Endothelial cell of umbilical vein (primary cell): ENCODE data around the gene STAT5B. TPM values are rescaled to one million over a fixed set of nuclear protein-coding genes. Genes with fewer than 3 reads are reported as not detected.
A peak's percentile ranks its signal among the peaks of the same experiment; 100 is the strongest.

Experiments used
- BruUV-seq: library from RNA; stranded (reverse); fragments of 400-500 nt; replicated peaks from 2 replicates; lab custom pipeline; 2021; lab: Mats Ljungman, UMichigan
- CTCF ChIA-PET: fragments of 300-600, 350-600 bp; sonication (Branson Sonifier 250); formaldehyde crosslinking; loops from one replicate; lab custom pipeline; 2021; ENCODE audit warnings: antibody characterized with exemption, inconsistent platforms; lab: Charles Lee
- POLR2A ChIA-PET: fragments of 300-600, 350-600 bp; sonication (Branson Sonifier 250); formaldehyde crosslinking; loops from one replicate; lab custom pipeline; 2021; ENCODE audit warnings: antibody characterized with exemption, inconsistent platforms; lab: Charles Lee
- DNase-seq: peaks from one replicate; pipeline ENCODE4 v3.0.0-alpha.2; 2011; ENCODE audit warnings: low read depth, low spot score
- FAIRE-seq: peaks from 2 replicates; lab custom pipeline; 2011; peaks lifted over from hg19 to GRCh38; lab: Jason Lieb, UNC
- H2AFZ ChIP-seq: 2 replicates; pipeline ENCODE4 v1.6.0; 2012; ENCODE audit warnings: low read depth, low read length, control low read depth, inconsistent platforms
- H3K27ac ChIP-seq: 2 replicates; pipeline ENCODE4 v1.5.1; 2011; ENCODE audit warnings: low read depth, mild to moderate bottlenecking, control low read depth, low read length, moderate library complexity; ENCODE audit not compliant: insufficient read depth
- H3K27me3 ChIP-seq, 2 experiments: 2 replicates each; pipeline versions ENCODE4 v1.6.0 to v1.6.1; 2011; ENCODE audit warnings: low read length in 2 of 2, mixed read lengths in 1 of 2; ENCODE audit not compliant: control insufficient read depth in 2 of 2, insufficient read depth in 2 of 2
- H3K36me3 ChIP-seq, 2 experiments: 2 replicates in 1 of 2; 3 replicates in 1 of 2; pipeline ENCODE4 v1.5.1; 2011; ENCODE audit warnings: low read length in 2 of 2, mild to moderate bottlenecking in 1 of 2, moderate library complexity in 1 of 2; ENCODE audit not compliant: control insufficient read depth in 2 of 2, insufficient read depth in 2 of 2; ENCODE audit errors: extremely low read depth in 1 of 2
- H3K4me1 ChIP-seq: 3 replicates; pipeline ENCODE4 v1.5.1; 2011; ENCODE audit warnings: mild to moderate bottlenecking, low read length; ENCODE audit not compliant: control insufficient read depth, insufficient read depth; ENCODE audit errors: extremely low read depth
- H3K4me2 ChIP-seq: 2 replicates; pipeline ENCODE4 v1.6.1; 2011; ENCODE audit warnings: low read length, control low read depth, mixed read lengths; ENCODE audit not compliant: insufficient read depth
- H3K4me3 ChIP-seq, 3 experiments: fragments of 200-600 bp in 1 of 3; sonication (generic), shearing (Covaris generic) in 1 of 3; replicated peaks in 1 of 3; 2 replicates each; pipeline ENCODE4 v1.5.1; 2011 to 2016; ENCODE audit warnings: control low read depth in 3 of 3, low read length in 3 of 3, mild to moderate bottlenecking in 2 of 3, inconsistent platforms in 1 of 3, low read depth in 1 of 3, moderate library complexity in 1 of 3; ENCODE audit not compliant: insufficient read depth in 1 of 3
- H3K79me2 ChIP-seq: 2 replicates; pipeline ENCODE4 v1.6.0; 2012; ENCODE audit warnings: low read length, inconsistent platforms; ENCODE audit not compliant: control insufficient read depth, insufficient read depth
- H3K9ac ChIP-seq: replicated peaks from 2 replicates; pipeline ENCODE3; 2011; ENCODE audit warnings: low read length, control low read depth; ENCODE audit not compliant: insufficient read depth; ENCODE audit errors: extremely low read depth
- H3K9me1 ChIP-seq: replicated peaks from 3 replicates; pipeline ENCODE4 v1.6.0; 2011; ENCODE audit warnings: mild to moderate bottlenecking, low read length; ENCODE audit not compliant: control insufficient read depth, insufficient read depth; ENCODE audit errors: extremely low read depth
- H3K9me3 ChIP-seq: replicated peaks from 2 replicates; pipeline ENCODE4 v1.5.1; 2012; ENCODE audit warnings: low read length, inconsistent platforms; ENCODE audit not compliant: control insufficient read depth, insufficient read depth
- H4K20me1 ChIP-seq: replicated peaks from 2 replicates; pipeline ENCODE3; 2011; ENCODE audit warnings: mild to moderate bottlenecking, low read length; ENCODE audit not compliant: control insufficient read depth, insufficient read depth; ENCODE audit errors: extremely low read depth
- EZH2 ChIP-seq: IDR thresholded peaks from 2 replicates; pipeline ENCODE4 v1.6.1; 2012; ENCODE audit warnings: borderline replicate concordance, low read depth, mild to moderate bottlenecking, moderate library complexity, low read length, inconsistent platforms; ENCODE audit not compliant: severe bottlenecking
- FOS ChIP-seq: IDR thresholded peaks from 2 replicates; pipeline ENCODE4 v1.6.1; 2011; ENCODE audit warnings: mild to moderate bottlenecking, low read length, moderate library complexity, borderline replicate concordance; ENCODE audit not compliant: insufficient read depth
- GATA2 ChIP-seq: IDR thresholded peaks from 2 replicates; pipeline ENCODE4 v1.7.0; 2011; ENCODE audit warnings: low read depth, mild to moderate bottlenecking, moderate library complexity, mixed read lengths, low read length; ENCODE audit not compliant: insufficient read length, insufficient read depth
- JUN ChIP-seq: IDR thresholded peaks from 2 replicates; pipeline ENCODE4 v1.6.1; 2011; ENCODE audit warnings: borderline replicate concordance, low read depth; ENCODE audit not compliant: insufficient read length, insufficient read depth
- MYC ChIP-seq: IDR thresholded peaks from one replicate; pipeline ENCODE4 v1.6.1; 2011; ENCODE audit warnings: mild to moderate bottlenecking, low read depth, low read length
- POLR2A ChIP-seq: IDR thresholded peaks from 2 replicates; pipeline ENCODE4 v1.6.1; 2012; ENCODE audit warnings: low read depth, mild to moderate bottlenecking, control low read depth, low read length
- POLR2AphosphoS5 ChIP-seq: IDR thresholded peaks from 2 replicates; pipeline ENCODE4 v1.6.1; 2012; ENCODE audit warnings: low read depth, mild to moderate bottlenecking, control low read depth, low read length, moderate library complexity; ENCODE audit not compliant: insufficient read depth
- dilution Hi-C: fragments of 300-500 bp; cut with MboI; formaldehyde crosslinking; loops from one replicate; pipeline ENCODE4 v1.15.0; 2019; ENCODE audit warnings: low sequenced_read_pairs; ENCODE audit not compliant: extremely low pct_ligation_motif_present
- intact Hi-C: fragments of 100-400 bp; cut with micrococcal nuclease; formaldehyde crosslinking; loops from one replicate; pipeline ENCODE4 v1.10.0; 2022
- polyA plus RNA-seq, 4 experiments: library from polyadenylated mRNA; depleted of rRNA in 3 of 4; stranded (reverse) in 3 of 4; unstranded in 1 of 4; fragments of >200 nt; gene quantifications; 2 replicates each; pipeline versions ENCODE4 v1.2.1 to v1.2.3, GENCODE V29; 2011 to 2012; ENCODE audit warnings: missing spikeins in 1 of 4
- total RNA-seq: library from RNA; stranded (reverse); gene quantifications from 2 replicates; pipeline ENCODE4 v1.2.3, GENCODE V29; 2021
- TF ChIP-seq, protein P1 (sequence below): IDR thresholded peaks from 2 replicates; pipeline ENCODE4 v1.6.1; 2011; ENCODE audit not compliant: insufficient read depth, insufficient read length
- TF ChIP-seq, protein P2 (sequence below), 2 donors: IDR thresholded peaks; 1 replicate in 1 of 2; 2 replicates in 1 of 2; pipeline ENCODE4 v1.5.1; 2011; ENCODE audit warnings: low read length in 2 of 2, mild to moderate bottlenecking in 2 of 2, moderate library complexity in 2 of 2, control low read depth in 1 of 2, inconsistent platforms in 1 of 2, low read depth in 1 of 2; ENCODE audit not compliant: insufficient read depth in 1 of 2; ENCODE audit errors: extremely low read depth in 1 of 2

STAT5B gene
- total and polyA plus RNA-seq, 2 donors (not counting 3 experiments of a cell fraction or from before 2014, with no cell fraction given) = 43.3 to 53.7 TPM

DNA sequence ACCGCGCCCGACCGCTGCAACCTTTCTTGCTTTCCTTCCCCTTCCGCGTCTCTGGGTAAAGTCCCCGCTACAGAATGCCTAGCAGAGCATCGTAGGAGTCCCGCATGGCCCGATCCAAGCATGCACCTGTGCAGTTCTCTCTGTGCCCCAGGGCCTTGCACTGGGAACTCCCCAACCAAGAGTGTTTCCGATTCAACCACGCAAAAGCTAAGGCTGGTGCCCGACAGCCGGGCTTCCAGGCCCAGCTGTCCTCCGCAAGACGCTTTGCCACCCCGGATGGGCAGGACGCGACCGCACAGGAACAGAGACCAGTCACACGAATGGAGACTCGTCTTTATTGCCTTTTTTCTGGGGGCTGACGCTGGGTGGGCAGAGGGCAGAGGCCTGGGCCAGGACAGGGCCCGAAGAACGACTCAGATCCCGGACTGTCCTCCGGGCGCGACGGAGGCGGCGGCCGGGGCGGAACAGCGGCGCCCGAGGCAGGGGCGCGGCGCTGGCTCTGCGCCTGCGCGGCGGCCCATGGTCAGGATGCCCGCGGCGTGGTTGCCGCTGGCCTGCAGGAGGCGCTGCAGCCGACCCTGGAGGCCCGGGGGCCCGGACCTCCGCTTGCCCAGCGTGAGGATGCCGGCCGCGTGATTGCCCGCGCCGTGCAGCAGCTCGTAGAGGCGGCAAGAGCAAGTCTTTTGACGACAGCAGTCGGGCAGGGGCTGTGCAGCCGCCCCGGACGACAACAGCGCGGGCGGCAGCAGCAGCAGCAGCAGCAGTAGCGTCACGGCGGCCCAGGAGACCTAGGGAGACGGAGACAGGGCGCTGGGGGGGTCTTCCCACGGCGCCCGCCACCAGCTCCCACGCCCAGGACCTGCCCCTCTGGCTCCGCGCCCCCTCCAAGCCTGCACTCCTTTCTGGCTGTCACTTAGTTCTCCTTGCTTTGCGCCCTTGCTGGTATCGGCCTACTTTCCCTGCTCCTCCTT is 92.2 kb downstream of the STAT5B start:
- ChIA-PET POLR2A (no interaction called here), CTCF (interaction anchor here (0.7 to 5.6 kb wide), 9 partner anchors 10 to 343 kb away, joined by 3 to 52 read pairs (median 3); partner anchors contain the start of genes GHDC and KAT2A)
- no TSS peak for BruUV-seq
- H3K4me1 ChIP-seq = peaks cover 14% of the 10 kb centered on the region
- H3K79me2 ChIP-seq = no peaks in the 10 kb centered on the region
- peak overlapping the region; percentile 35 to 51 (median 45) for H3K4me3 ChIP-seq
- intact Hi-C loops (loop anchor here (1.0 to 5.0 kb wide), 3 partner anchors 52 to 343 kb away; no protein-coding TSS in a partner anchor), dilution Hi-C loops (no loop called here)
- no peaks in the 10 kb centered on the region for H4K20me1 ChIP-seq
- H3K9me1 ChIP-seq = no peaks in the 10 kb centered on the region
- H3K27ac ChIP-seq = peak overlapping the region; percentile 16
- peak overlapping the region; percentile 78 for H3K4me2 ChIP-seq
- no peaks in the 10 kb centered on the region for H3K9me3 ChIP-seq
- FAIRE-seq (peak; percentile 79), DNase-seq (peak; percentile 70)
- H2AFZ ChIP-seq = peak overlapping the region; percentile 95
- peaks cover 9 to 13% of the 10 kb centered on the region in 2 experiments for H3K27me3 ChIP-seq
- H3K9ac ChIP-seq = peak overlapping the region; percentile 52
- no peaks in the 10 kb centered on the region for H3K36me3 ChIP-seq
- TF ChIP-seq MYC (no peak), POLR2A (peak; percentile 38), POLR2AphosphoS5 (peak; percentile 70), EZH2 (no peak), JUN (no peak), FOS (no peak), GATA2 (no peak)
- TF ChIP-seq, protein P1, sequence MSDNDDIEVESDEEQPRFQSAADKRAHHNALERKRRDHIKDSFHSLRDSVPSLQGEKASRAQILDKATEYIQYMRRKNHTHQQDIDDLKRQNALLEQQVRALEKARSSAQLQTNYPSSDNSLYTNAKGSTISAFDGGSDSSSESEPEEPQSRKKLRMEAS = peak; percentile 62
- TF ChIP-seq, protein P2, sequence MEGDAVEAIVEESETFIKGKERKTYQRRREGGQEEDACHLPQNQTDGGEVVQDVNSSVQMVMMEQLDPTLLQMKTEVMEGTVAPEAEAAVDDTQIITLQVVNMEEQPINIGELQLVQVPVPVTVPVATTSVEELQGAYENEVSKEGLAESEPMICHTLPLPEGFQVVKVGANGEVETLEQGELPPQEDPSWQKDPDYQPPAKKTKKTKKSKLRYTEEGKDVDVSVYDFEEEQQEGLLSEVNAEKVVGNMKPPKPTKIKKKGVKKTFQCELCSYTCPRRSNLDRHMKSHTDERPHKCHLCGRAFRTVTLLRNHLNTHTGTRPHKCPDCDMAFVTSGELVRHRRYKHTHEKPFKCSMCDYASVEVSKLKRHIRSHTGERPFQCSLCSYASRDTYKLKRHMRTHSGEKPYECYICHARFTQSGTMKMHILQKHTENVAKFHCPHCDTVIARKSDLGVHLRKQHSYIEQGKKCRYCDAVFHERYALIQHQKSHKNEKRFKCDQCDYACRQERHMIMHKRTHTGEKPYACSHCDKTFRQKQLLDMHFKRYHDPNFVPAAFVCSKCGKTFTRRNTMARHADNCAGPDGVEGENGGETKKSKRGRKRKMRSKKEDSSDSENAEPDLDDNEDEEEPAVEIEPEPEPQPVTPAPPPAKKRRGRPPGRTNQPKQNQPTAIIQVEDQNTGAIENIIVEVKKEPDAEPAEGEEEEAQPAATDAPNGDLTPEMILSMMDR (IDR thresholded peaks at IDR 0.05; ENCODE audit: extremely low read depth in 1 of 2, insufficient read depth in 1 of 2, low read depth in 1 of 2, low read length in 2 of 2) = peak; percentile 86 to 99
